WERI-Rb-1 (cell line): ENCODE measurements around the gene OTC.

Source experiments
- DNase-seq: peaks from one replicate; pipeline ENCODE4 v3.0.0-alpha.2; 2020
- H3K27ac ChIP-seq: fragments of 250-450 bp; sonication (Bioruptor Pico); 2 replicates; pipeline ENCODE4 v1.5.1; 2020; ENCODE audit warnings: mild to moderate bottlenecking, moderate library complexity
- H3K27me3 ChIP-seq: fragments of 250-450 bp; sonication (Bioruptor Pico); 2 replicates; pipeline ENCODE4 v1.5.1; 2021; ENCODE audit warnings: mild to moderate bottlenecking, low read depth, moderate library complexity; ENCODE audit not compliant: insufficient read depth, severe bottlenecking
- H3K36me3 ChIP-seq: fragments of 250-450 bp; sonication (Bioruptor Pico); 2 replicates; pipeline ENCODE4 v1.5.1; 2020; ENCODE audit warnings: mild to moderate bottlenecking, moderate library complexity
- H3K4me3 ChIP-seq: 2 replicates; pipeline ENCODE4 v1.5.1; 2011; ENCODE audit warnings: low read depth, mild to moderate bottlenecking, control low read depth, low read length
- H3K9me3 ChIP-seq: fragments of 250-450 bp; sonication (Bioruptor Pico); 2 replicates; pipeline ENCODE4 v1.5.1; 2021; ENCODE audit warnings: mild to moderate bottlenecking, moderate library complexity; ENCODE audit not compliant: severe bottlenecking
- CTCF ChIP-seq: IDR thresholded peaks from 2 replicates; pipeline ENCODE4 v1.5.1; 2011; ENCODE audit warnings: low read depth, mild to moderate bottlenecking, control low read depth, inconsistent platforms, low read length

Gene OTC

GRCh38 chrX:38352362-38352761, at the start of gene OTC:
TSS of gene OTC (plus strand) at chrX:38352604. CDS start at chrX:38352697, 93 bp downstream.
- Histone ChIP-seq H3K36me3 (no peaks in the 10 kb centered on the region), H3K27me3 (no peaks in the 10 kb centered on the region), H3K27ac (no peak within 1 kb of the TSS), H3K9me3 (no peaks in the 10 kb centered on the region), H3K4me3 (no peak within 1 kb of the TSS)
- TF ChIP-seq CTCF, result no peak
- no peak for DNase-seq

- TF ChIP-seq CTCF, result 0 out of 2 replicates have a peak, but pooled peaks have one; percentile 21
- DNase-seq, result peak; percentile 7
- H3K9me3 ChIP-seq, result no peaks in the 10 kb centered on the region
Observed at GRCh38 chrX:38304010-38304409, 48.4 kb upstream of the OTC start.

GRCh38 chrX:38305971-38306370, 46.4 kb upstream of the OTC start:
- no peaks in the 10 kb centered on the region for H3K9me3 ChIP-seq
- H3K36me3 ChIP-seq, result no peaks in the 10 kb centered on the region
- no peak overlapping the region for H3K27ac ChIP-seq
- no peaks in the 10 kb centered on the region for H3K27me3 ChIP-seq
- TF ChIP-seq CTCF, result no peak
- no peak overlapping the region for H3K4me3 ChIP-seq
- no peak for DNase-seq

More at GRCh38 chrX:38304010-38304409, 48.4 kb upstream of the OTC start:
- Histone ChIP-seq H3K27me3 (peaks cover 5% of the 10 kb centered on the region), H3K27ac (no peak overlapping the region), H3K4me3 (no peak overlapping the region), H3K36me3 (no peaks in the 10 kb centered on the region)

GRCh38 chrX:38311743-38312142, 40.7 kb upstream of the OTC start:
- no peak for TF ChIP-seq CTCF
- H3K9me3 ChIP-seq, result no peaks in the 10 kb centered on the region
- no peak overlapping the region for H3K4me3 ChIP-seq
- no peak overlapping the region for H3K27ac ChIP-seq
- no peak for DNase-seq
- H3K36me3 ChIP-seq, result no peaks in the 10 kb centered on the region
- no peaks in the 10 kb centered on the region for H3K27me3 ChIP-seq

GRCh38 chrX:38312436-38312835, 40.0 kb upstream of the OTC start:
- no peak for DNase-seq
- Histone ChIP-seq H3K36me3 (no peaks in the 10 kb centered on the region), H3K9me3 (no peaks in the 10 kb centered on the region), H3K27me3 (no peaks in the 10 kb centered on the region), H3K4me3 (no peak overlapping the region), H3K27ac (no peak overlapping the region)
- no peak for TF ChIP-seq CTCF

GRCh38 chrX:38313190-38313589, 39.2 kb upstream of the OTC start:
- Histone ChIP-seq H3K9me3 (no peaks in the 10 kb centered on the region), H3K27me3 (no peaks in the 10 kb centered on the region), H3K36me3 (no peaks in the 10 kb centered on the region), H3K4me3 (no peak overlapping the region), H3K27ac (no peak overlapping the region)
- no peak for DNase-seq
- TF ChIP-seq CTCF, result no peak
